Ishikawa (cell line): Measurements from ENCODE around the gene MYLK4.

ENCODE experiments used
- TEAD4 ChIP-seq: IDR thresholded peaks from 2 replicates; pipeline ENCODE4 v1.6.1; 2012
- TF ChIP-seq, protein P1 (sequence below): IDR thresholded peaks from 2 replicates; pipeline ENCODE4 v1.6.1; 2012

DNA sequence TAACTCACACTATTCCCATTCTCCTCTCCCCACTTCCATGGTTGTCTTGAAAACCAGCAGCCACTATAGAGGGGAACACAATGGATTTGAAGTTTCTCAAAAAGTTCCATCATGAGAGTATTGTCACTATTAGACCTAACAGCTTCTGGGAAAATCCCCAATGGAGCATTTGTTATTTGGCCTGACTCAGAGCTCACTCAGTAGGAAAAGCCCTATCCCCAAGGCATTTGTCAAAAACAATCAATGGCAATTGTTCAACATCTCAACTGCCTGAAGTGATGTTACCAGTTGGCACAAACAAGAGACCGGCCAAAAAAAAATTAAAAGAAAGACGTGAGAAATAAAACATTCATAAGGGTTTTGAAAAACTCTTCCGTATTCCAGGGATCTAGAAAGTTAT is 98.8 kb downstream of the MYLK4 start:
- TF ChIP-seq, protein P1, sequence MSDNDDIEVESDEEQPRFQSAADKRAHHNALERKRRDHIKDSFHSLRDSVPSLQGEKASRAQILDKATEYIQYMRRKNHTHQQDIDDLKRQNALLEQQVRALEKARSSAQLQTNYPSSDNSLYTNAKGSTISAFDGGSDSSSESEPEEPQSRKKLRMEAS = no peak
- no peak for TF ChIP-seq TEAD4
